GM12891 (cell line): ENCODE data around the gene SPATS2.

Experiments used
- DNase-seq: peaks from one replicate; pipeline ENCODE4 v3.0.0; 2011; ENCODE audit warnings: low spot score; ENCODE audit not compliant: insufficient read length
- FAIRE-seq: peaks from 2 replicates; lab custom pipeline; 2011; peaks lifted over from hg19 to GRCh38; lab: Jason Lieb, UNC
- PAX5 ChIP-seq: IDR thresholded peaks from 2 replicates; pipeline ENCODE4 v1.6.1; 2011; ENCODE audit warnings: low read length, moderate library complexity, mild to moderate bottlenecking; ENCODE audit not compliant: insufficient read depth, severe bottlenecking
- POLR2A ChIP-seq: IDR thresholded peaks from 2 replicates; pipeline ENCODE4 v1.6.1; 2011; ENCODE audit warnings: low read depth, low read length, control low read depth
- POLR2AphosphoS5 ChIP-seq: IDR thresholded peaks from 2 replicates; pipeline ENCODE4 v1.6.1; 2011; ENCODE audit warnings: low read depth, low read length, control low read depth
- POU2F2 ChIP-seq: IDR thresholded peaks from 2 replicates; pipeline ENCODE4 v1.6.1; 2011; ENCODE audit warnings: low read depth, mild to moderate bottlenecking, control low read depth, low read length, moderate library complexity
- SPI1 ChIP-seq: IDR thresholded peaks from 2 replicates; pipeline ENCODE4 v1.6.1; 2011; ENCODE audit warnings: low read depth, low read length, control low read depth
- TAF1 ChIP-seq: IDR thresholded peaks from 2 replicates; pipeline ENCODE4 v1.6.1; 2011; ENCODE audit warnings: low read depth, low read length, control low read depth

The SPATS2 gene

DNA sequence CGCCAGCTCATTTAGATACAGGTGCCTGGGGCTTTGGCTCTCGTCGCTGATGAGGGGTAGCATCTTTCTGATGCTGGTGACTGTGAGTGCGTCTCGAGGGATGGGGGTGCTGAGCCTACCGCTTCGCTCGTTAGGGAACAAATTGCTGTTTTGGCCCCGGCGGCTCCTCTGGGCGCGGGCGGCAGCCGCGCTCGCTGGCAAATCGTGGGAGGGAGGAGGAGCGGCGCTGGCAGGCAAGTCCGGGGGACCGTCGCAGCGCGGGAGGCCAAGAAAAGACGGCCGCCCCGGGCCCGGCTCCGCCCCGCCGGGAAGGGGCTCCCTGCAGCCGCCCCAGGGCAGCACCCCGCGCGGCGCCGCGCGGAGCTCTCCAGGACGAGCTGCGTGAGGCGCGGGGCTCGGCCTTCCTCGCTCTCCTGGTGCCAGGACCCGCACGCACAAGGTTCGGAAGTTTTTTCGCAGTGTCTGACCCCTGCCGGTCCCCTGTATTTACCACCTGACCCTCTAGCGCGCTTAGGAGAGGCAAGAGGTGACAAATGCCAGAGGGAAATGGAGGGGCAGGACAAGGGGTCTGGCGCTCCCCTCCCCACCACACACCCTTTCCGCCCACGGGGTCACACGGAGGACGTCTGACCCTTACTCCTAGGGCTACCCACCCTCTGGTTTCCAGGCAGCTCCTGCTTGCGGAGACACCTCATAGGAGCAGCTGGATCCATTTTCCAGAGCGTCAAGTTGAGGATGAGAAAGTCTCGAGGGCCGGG is 170.7 kb downstream of the SPATS2 start:
- peak; percentile 20 for FAIRE-seq
- DNase-seq, result no peak
- TF ChIP-seq PAX5 (no peak), POLR2A (no peak), POLR2AphosphoS5 (no peak), SPI1 (no peak), TAF1 (no peak), POU2F2 (no peak)

GRCh38 chr12:49538510-49539403 is 171.5 kb downstream of the SPATS2 start, which contains the start of gene KCNH3:
KCNH3 (plus strand) TSS chr12:49539030; CDS start chr12:49539417, 387 bp downstream.
- no peak for TF ChIP-seq TAF1
- FAIRE-seq, result peak; percentile 74
- DNase-seq, result peak; percentile 97

DNA sequence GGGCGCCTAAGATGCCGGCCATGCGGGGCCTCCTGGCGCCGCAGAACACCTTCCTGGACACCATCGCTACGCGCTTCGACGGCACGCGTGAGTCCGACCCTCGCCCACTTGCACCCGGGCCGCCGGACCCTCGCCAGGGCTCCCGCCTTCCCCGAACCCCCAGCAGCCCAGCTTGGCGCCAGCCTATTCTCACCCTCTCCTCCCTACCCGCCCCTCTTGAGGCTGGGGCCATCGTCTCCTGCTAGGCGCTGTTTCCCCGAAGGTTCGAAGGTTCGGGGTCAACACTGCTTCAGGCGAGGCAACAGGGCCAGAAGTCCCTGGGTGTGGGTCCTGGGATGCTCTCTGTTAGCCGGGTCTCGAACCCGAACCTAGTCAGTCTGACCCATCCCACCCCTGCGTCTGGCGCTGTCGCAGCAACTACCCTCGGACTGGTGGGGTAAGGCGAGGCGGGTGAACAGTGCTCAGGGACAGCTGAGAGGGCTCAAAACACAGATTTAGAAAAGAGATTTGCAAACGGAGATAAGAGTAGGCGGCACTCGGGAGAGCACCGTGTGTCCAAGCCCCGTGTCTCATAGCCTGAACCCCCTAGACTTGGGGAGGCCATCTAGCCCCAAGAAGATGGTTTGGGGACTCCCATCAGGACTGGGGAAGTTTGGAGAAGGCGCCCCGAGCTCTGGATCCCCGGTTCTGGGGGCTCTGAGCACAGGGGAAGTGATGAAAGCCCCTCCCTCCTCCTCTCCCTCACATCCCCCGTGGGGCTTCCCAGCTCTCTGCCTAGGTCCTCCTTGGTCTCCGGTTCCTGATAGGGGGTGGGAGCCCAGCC is 172.4 kb downstream of the SPATS2 start:
- 0 out of 2 replicates have a peak, but pooled peaks have one; percentile 7 for TF ChIP-seq SPI1
- no peak for TF ChIP-seq POU2F2
- TF ChIP-seq PAX5, result no peak
- peak; percentile 80 for FAIRE-seq
- DNase-seq, result no peak

DNA sequence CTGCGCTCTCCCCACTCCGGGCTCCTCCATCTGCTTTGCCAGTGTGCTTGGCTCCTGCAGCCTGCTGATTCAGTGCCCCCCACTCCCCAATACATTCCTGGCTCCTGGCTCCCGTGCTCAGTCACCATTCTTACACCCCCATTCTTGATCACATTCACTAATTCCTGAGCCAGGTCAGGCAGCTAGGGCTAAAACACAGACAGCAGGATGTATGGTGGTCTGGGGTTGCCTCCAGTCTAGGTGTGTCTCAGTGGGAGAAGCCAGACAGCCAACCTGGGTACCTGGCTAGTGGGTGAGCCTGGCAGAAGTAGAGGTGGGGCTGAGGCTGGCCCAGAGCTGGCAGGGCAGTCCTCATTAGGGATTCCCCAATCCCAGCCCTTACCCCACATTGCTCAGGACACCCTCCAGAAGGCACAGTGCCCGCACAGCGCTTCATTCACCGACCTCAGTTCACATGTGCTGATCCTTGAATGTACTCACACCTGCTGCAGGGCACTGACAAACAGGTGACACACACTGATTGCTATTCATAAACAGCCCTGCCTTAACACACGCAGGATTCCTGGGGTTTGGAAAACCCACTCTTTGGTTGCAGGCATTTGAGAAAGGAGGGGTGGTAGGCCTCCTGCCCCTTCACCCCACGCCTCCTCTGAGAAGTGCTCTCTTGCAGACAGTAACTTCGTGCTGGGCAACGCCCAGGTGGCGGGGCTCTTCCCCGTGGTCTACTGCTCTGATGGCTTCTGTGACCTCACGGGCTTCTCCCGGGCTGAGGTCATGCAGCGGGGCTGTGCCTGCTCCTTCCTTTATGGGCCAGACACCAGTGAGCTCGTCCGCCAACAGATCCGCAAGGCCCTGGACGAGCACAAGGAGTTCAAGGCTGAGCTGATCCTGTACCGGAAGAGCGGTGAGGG is 173.2 kb downstream of the SPATS2 start:
- FAIRE-seq (peak; percentile 79), DNase-seq (no peak)
- TF ChIP-seq POU2F2, result no peak

- TF ChIP-seq TAF1, result no peak
- no peak for TF ChIP-seq SPI1
- no peak for TF ChIP-seq PAX5
- TF ChIP-seq POU2F2, result no peak
- no peak for TF ChIP-seq POLR2A
- TF ChIP-seq POLR2AphosphoS5, result no peak
- FAIRE-seq (no peak), DNase-seq (no peak)
Measured at GRCh38 chr12:49541140-49541861, 174.0 kb downstream of the SPATS2 start.

- TF ChIP-seq TAF1, result no peak
- no peak for TF ChIP-seq POLR2AphosphoS5
- no peak for TF ChIP-seq POLR2A
- no peak for TF ChIP-seq PAX5
- TF ChIP-seq SPI1, result no peak
- TF ChIP-seq POU2F2, result no peak
- peak; percentile 9 for FAIRE-seq
- DNase-seq, result no peak
Measured at GRCh38 chr12:49541911-49542505, 174.7 kb downstream of the SPATS2 start.

GRCh38 chr12:49542592-49543160 is 175.4 kb downstream of the SPATS2 start:
- no peak for FAIRE-seq
- TF ChIP-seq TAF1 (no peak), POLR2A (no peak), POLR2AphosphoS5 (no peak), PAX5 (no peak), POU2F2 (no peak), SPI1 (no peak)
- no peak for DNase-seq
